Activated naive CD4-positive, alpha-beta T cell treated with anti-CD3 and anti-CD28 coated beads, Interleukin-2, amount 50 U/mL, for 72 hours (primary cell): ENCODE data around the gene CTBS. TPM values are rescaled to one million over a fixed set of nuclear protein-coding genes. Genes with fewer than 3 reads are reported as not detected.

Source experiments
- total RNA-seq, 2 donors: library from RNA; stranded (reverse); gene quantifications; one replicate each; pipeline ENCODE4 v1.2.3, GENCODE V29; 2022

Gene CTBS
- total RNA-seq, 2 donors from 2014 or later = 14.6 to 22.8 TPM

Other genes starting within 250 kb of the CTBS start
- not detected for gene DNASE2B, start 176.0 kb downstream of the CTBS start, total RNA-seq
- 10 to 100 TPM; 44.6 to 62.5 TPM for gene RPF1, start 95.2 kb downstream of the CTBS start, total RNA-seq
- gene SPATA1, start 68.1 kb downstream of the CTBS start, total RNA-seq = 1 to 10 TPM in 1 of 2 donors, under 1 TPM in 1; 0.96 to 3.0 TPM
- gene GNG5, start 67.9 kb downstream of the CTBS start, total RNA-seq = 100 to 1,000 TPM; 116 to 133 TPM
- 10 to 100 TPM in 1 of 2 donors, 1 to 10 TPM in 1; 9.9 to 11.2 TPM for gene SSX2IP, start 116.0 kb upstream of the CTBS start, total RNA-seq